ENCODE results near the gene MAP2K1.
"Not testable (repeated sequence)": the region's sequence is repeated elsewhere in the genome, so short reads cannot be mapped to it uniquely, and the experiment has no call there.

GRCh38 chr15:66361745-66362460, 24.8 kb upstream of the MAP2K1 start:
- TF ChIP-seq CTCF (IDR thresholded peaks at IDR 0.05; ENCODE audit: poor library complexity); EZH2 (IDR thresholded peaks at IDR 0.05; ENCODE audit: borderline replicate concordance): not testable (repeated sequence)

Measured in hepatocyte (in vitro differentiated cells).